Nephron progenitor cell (in vitro differentiated cells): ENCODE results near the gene RNASE13.

Experiments
- DNase-seq: peaks from one replicate; pipeline ENCODE4 v3.0.0; 2021
- H3K27ac Mint-ChIP-seq: 2 replicates; pipeline ENCODE4 v1.8.0; 2021; ENCODE audit warnings: mild to moderate bottlenecking, moderate library complexity, mixed read lengths
- H3K27me3 Mint-ChIP-seq: 2 replicates; pipeline ENCODE4 v1.8.0; 2021; ENCODE audit warnings: mild to moderate bottlenecking, low read depth, mixed read lengths; ENCODE audit not compliant: poor library complexity
- H3K36me3 Mint-ChIP-seq: 2 replicates; pipeline ENCODE4 v1.8.0; 2021; ENCODE audit warnings: low read depth, mixed read lengths
- H3K4me1 Mint-ChIP-seq: 2 replicates; pipeline ENCODE4 v1.8.0; 2021; ENCODE audit warnings: mixed read lengths
- H3K4me3 Mint-ChIP-seq: 2 replicates; pipeline ENCODE4 v1.8.0; 2021; ENCODE audit warnings: mild to moderate bottlenecking, moderate library complexity, mixed read lengths
- H3K9me3 Mint-ChIP-seq: 2 replicates; pipeline ENCODE4 v1.8.0; 2021; ENCODE audit warnings: mild to moderate bottlenecking, moderate library complexity, mixed read lengths
- CTCF ChIP-seq: fragments of 200-600 bp; sonication (generic); IDR thresholded peaks from 2 replicates; pipeline ENCODE4 v1.5.0; 2021; ENCODE audit warnings: antibody characterized with exemption

The RNASE13 gene

GRCh38 chr14:21037156-21037555 lies 2.5 kb upstream of the RNASE13 start:
- H3K27me3 Mint-ChIP-seq, result peaks cover 19% of the 10 kb centered on the region
- no peaks in the 10 kb centered on the region for H3K36me3 Mint-ChIP-seq
- H3K27ac Mint-ChIP-seq, result no peak overlapping the region
- H3K4me3 Mint-ChIP-seq, result no peak overlapping the region
- no peak for DNase-seq
- no peaks in the 10 kb centered on the region for H3K9me3 Mint-ChIP-seq
- no peak for TF ChIP-seq CTCF
- peaks cover 54% of the 10 kb centered on the region for H3K4me1 Mint-ChIP-seq

- H3K27ac Mint-ChIP-seq, result no peak overlapping the region
Observed at GRCh38 chr14:21036751-21037150, 2.1 kb upstream of the RNASE13 start.

GRCh38 chr14:21033133-21033698 lies 1.4 kb downstream of the RNASE13 start:
- Mint-ChIP-seq H3K27me3 (peaks cover 27% of the 10 kb centered on the region), H3K9me3 (no peaks in the 10 kb centered on the region)
- DNase-seq, result no peak

More at GRCh38 chr14:21036751-21037150, 2.1 kb upstream of the RNASE13 start:
- H3K36me3 Mint-ChIP-seq, result no peaks in the 10 kb centered on the region
- peaks cover 19% of the 10 kb centered on the region for H3K27me3 Mint-ChIP-seq
- no peaks in the 10 kb centered on the region for H3K9me3 Mint-ChIP-seq
- no peak for TF ChIP-seq CTCF
- peaks cover 56% of the 10 kb centered on the region for H3K4me1 Mint-ChIP-seq
- H3K4me3 Mint-ChIP-seq, result no peak overlapping the region
- DNase-seq, result no peak

GRCh38 chr14:21032326-21033132 lies 2.1 kb downstream of the RNASE13 start:
- Mint-ChIP-seq H3K36me3 (no peaks in the 10 kb centered on the region), H3K27me3 (peaks cover 27% of the 10 kb centered on the region), H3K27ac (no peak overlapping the region), H3K4me3 (no peak overlapping the region), H3K9me3 (no peaks in the 10 kb centered on the region), H3K4me1 (peaks cover 43% of the 10 kb centered on the region)
- no peak for DNase-seq
- TF ChIP-seq CTCF, result no peak

More at GRCh38 chr14:21033133-21033698, 1.4 kb downstream of the RNASE13 start:
- TF ChIP-seq CTCF, result no peak
- no peaks in the 10 kb centered on the region for H3K36me3 Mint-ChIP-seq
- H3K4me3 Mint-ChIP-seq, result no peak overlapping the region
- H3K27ac Mint-ChIP-seq, result no peak overlapping the region
- peaks cover 44% of the 10 kb centered on the region for H3K4me1 Mint-ChIP-seq

- H3K27ac Mint-ChIP-seq, result no peak overlapping the region
- DNase-seq, result no peak
- H3K27me3 Mint-ChIP-seq, result peaks cover 24% of the 10 kb centered on the region
- peaks cover 53% of the 10 kb centered on the region for H3K4me1 Mint-ChIP-seq
- no peaks in the 10 kb centered on the region for H3K9me3 Mint-ChIP-seq
- no peak for TF ChIP-seq CTCF
- no peaks in the 10 kb centered on the region for H3K36me3 Mint-ChIP-seq
- no peak overlapping the region for H3K4me3 Mint-ChIP-seq
Observed at GRCh38 chr14:21030531-21030930, 4.1 kb downstream of the RNASE13 start.

GRCh38 chr14:21029917-21030316 lies 4.7 kb downstream of the RNASE13 start, which contains the start of gene TPPP2:
TPPP2 (plus strand) TSS chr14:21030217; CDS start chr14:21030582, 365 bp downstream.
- no peak within 1 kb of the TSS for H3K4me3 Mint-ChIP-seq
- no peak for TF ChIP-seq CTCF
- peaks cover 20% of the 10 kb centered on the region for H3K27me3 Mint-ChIP-seq
- no peak within 1 kb of the TSS for H3K27ac Mint-ChIP-seq
- peaks cover 47% of the 10 kb centered on the region for H3K4me1 Mint-ChIP-seq
- DNase-seq, result no peak
- H3K9me3 Mint-ChIP-seq, result no peaks in the 10 kb centered on the region
- H3K36me3 Mint-ChIP-seq, result no peaks in the 10 kb centered on the region
